ENCODE data around the gene ITGB4. TPM values are rescaled to one million over a fixed set of nuclear protein-coding genes. Genes with fewer than 3 reads are reported as not detected.

The ITGB4 gene
- total RNA-seq, 1 donor from 2014 or later: 10.6 TPM

GRCh38 chr17:75785016-75785890, 64.0 kb downstream of the ITGB4 start:
- intact Hi-C loops (cut with micrococcal nuclease): no loop called here
- Histone ChIP-seq H3K27ac (replicated peaks) (peak overlapping the region; percentile 100), H3K27me3 (ENCODE audit: low read depth) (no peaks in the 10 kb centered on the region), H3K4me3 (peak overlapping the region; percentile 74), H3K9me3 (replicated peaks) (no peaks in the 10 kb centered on the region), H3K4me1 (peaks cover 47% of the 10 kb centered on the region), H3K36me3 (no peaks in the 10 kb centered on the region)
- TF ChIP-seq CTCF (IDR thresholded peaks at IDR 0.05; ENCODE audit: borderline replicate concordance): no peak
- peak; percentile 90 for DNase-seq

DNA sequence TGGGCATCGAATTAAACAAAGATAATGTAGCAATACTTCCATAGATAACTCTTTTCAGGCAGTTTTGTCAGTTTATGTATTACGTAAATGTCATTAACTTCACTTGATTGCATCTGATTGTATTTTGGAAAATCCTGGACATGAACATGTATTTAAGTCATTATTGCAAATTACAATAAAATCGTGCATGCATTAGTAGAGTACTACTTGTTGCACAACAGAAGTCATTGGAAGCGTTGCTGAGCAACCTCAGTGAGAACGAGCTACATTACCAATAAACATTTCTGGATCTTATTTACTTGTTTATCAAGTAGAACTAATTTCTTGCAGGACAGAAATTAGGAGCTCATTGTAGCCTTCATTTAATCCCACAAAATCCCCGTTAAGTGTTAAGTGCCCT, 70.0 kb downstream of the ITGB4 start:
- Histone ChIP-seq H3K27me3 (ENCODE audit: low read depth) (no peaks in the 10 kb centered on the region), H3K36me3 (peaks cover 25% of the 10 kb centered on the region), H3K27ac (replicated peaks) (no peak overlapping the region), H3K9me3 (replicated peaks) (no peaks in the 10 kb centered on the region), H3K4me3 (no peak overlapping the region), H3K4me1 (peaks cover 20% of the 10 kb centered on the region)
- DNase-seq: no peak
- intact Hi-C loops (cut with micrococcal nuclease): no loop called here
- no peak for TF ChIP-seq CTCF (IDR thresholded peaks at IDR 0.05; ENCODE audit: borderline replicate concordance)

GRCh38 chr17:75793460-75793859, 72.2 kb downstream of the ITGB4 start:
- Histone ChIP-seq H3K27me3 (ENCODE audit: low read depth) (no peaks in the 10 kb centered on the region), H3K27ac (replicated peaks) (no peak overlapping the region), H3K36me3 (peaks cover 39% of the 10 kb centered on the region), H3K9me3 (replicated peaks) (no peaks in the 10 kb centered on the region), H3K4me1 (peaks cover 5% of the 10 kb centered on the region), H3K4me3 (no peak overlapping the region)
- no peak for TF ChIP-seq CTCF (IDR thresholded peaks at IDR 0.05; ENCODE audit: borderline replicate concordance)
- intact Hi-C loops (cut with micrococcal nuclease): no loop called here
- DNase-seq: no peak

DNA sequence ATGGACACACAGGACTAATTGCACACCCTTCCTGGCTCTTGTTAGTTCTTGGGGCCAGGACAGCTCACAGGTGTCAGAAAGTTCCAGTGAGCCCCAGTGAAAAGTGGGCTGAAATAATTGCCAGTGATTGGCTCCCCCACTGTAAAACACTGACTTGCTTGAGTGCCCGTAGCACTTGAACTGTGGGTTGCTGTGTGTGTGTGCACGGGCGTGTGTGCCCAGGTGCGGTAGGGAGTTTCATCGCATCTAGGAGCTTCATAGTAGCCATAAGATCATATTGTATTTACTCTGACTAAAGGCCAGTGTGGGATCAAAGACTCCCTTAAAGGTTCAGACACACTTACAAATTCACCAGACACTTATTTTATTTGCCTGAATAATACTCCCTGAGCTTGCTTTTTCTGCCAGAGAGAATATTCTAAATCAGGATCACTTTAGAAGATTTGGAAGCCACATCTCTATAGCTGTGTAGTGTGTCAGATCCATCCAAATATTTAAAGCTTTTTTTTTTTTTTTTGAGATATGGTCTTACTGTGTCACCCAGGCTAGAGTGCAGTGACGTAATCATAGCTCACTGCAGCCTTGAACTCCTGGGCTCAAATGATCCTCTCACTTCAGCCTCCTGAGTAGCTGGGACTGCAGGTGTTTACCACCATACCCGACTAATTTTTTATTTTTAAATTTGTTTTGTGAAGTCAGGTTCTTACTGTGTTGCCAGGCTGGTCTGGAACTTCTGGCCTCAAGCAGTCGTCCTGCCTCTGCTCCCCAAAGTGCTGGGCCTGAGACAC, 74.8 kb downstream of the ITGB4 start:
- H3K9me3 ChIP-seq (replicated peaks): no peaks in the 10 kb centered on the region
- H3K27me3 ChIP-seq (ENCODE audit: low read depth): no peaks in the 10 kb centered on the region
- peaks cover 55% of the 10 kb centered on the region for H3K36me3 ChIP-seq
- H3K4me1 ChIP-seq: peaks cover 5% of the 10 kb centered on the region
- no peak overlapping the region for H3K27ac ChIP-seq (replicated peaks)
- intact Hi-C loops (cut with micrococcal nuclease): no loop called here
- no peak for DNase-seq
- TF ChIP-seq CTCF (IDR thresholded peaks at IDR 0.05; ENCODE audit: borderline replicate concordance): no peak
- H3K4me3 ChIP-seq: no peak overlapping the region

DNA sequence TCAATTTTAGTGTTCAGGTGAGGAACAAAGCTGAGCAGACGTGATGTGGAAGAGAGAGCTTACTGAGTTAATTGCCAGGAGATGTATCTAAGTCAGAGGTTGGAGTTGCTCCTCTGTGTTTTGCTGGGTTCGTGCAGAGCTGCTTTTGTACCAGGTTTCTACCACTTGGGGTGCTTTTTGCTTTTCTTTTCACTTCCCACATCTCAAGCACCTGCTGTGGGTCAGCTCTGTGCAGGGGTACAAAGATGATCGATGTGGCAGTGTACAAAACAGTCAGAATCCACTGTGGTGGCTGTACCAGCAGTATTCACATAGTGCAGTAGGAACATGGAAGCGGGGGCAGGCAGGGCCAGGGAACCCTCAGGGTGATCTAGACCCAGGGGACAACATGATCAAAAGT, 78.1 kb downstream of the ITGB4 start:
- Histone ChIP-seq H3K27me3 (ENCODE audit: low read depth) (no peaks in the 10 kb centered on the region), H3K27ac (replicated peaks) (no peak overlapping the region), H3K4me1 (no peaks in the 10 kb centered on the region), H3K4me3 (no peak overlapping the region), H3K36me3 (peaks cover 42% of the 10 kb centered on the region), H3K9me3 (replicated peaks) (no peaks in the 10 kb centered on the region)
- DNase-seq: no peak
- intact Hi-C loops (cut with micrococcal nuclease): no loop called here
- no peak for TF ChIP-seq CTCF (IDR thresholded peaks at IDR 0.05; ENCODE audit: borderline replicate concordance)

Data from left ventricle myocardium inferior (tissue), 1 donor.